GM19099 (cell line): ENCODE results near the gene CISD3.

Experiments used
- POLR2A ChIP-seq: IDR thresholded peaks from 3 replicates; pipeline ENCODE4 v1.6.1; 2011; ENCODE audit warnings: low read depth; ENCODE audit not compliant: insufficient read length; ENCODE audit errors: extremely low read depth

CISD3 gene

DNA sequence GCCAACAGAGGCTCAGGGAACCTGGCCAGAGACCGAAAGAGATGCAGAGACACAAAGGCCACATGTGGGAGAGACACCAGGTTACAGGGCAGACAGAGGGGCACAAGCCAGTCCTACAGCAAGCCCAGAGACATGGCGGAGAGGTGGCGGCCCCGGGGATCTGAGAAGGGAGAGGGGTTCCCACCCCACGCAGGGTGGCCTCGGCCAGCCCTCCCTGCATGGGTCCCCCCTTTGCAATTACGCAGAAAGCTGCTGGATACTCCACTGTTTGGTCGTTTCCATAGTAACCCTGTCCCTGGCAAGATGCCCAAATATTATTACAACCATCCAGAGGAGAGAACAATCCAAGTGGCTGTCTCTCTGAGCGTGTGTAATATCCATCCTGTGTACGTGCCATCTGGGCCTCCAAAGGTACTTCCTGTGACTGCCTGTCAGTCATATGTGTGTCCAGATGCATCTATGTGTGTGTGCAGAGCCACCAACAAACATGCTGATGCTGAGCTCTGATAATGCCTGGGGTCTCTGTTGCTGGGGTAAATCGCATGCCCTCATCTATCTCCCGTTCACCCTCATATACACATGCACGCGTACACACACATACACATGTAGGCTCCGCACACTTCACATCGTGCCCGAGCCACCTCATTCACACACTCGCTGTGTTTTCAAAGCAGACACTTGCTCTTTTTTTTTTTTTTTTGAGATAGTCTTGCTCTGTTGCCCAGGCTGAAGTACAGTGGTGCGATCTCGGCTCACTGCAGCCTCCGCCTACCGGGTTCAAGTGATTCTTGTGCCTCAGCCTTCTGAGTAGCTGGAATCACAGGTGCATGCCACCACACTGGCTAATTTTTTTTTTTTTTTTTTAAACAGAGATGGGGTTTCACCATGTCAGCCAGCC is 12.5 kb downstream of the CISD3 start:
- no peak for TF ChIP-seq POLR2A

DNA sequence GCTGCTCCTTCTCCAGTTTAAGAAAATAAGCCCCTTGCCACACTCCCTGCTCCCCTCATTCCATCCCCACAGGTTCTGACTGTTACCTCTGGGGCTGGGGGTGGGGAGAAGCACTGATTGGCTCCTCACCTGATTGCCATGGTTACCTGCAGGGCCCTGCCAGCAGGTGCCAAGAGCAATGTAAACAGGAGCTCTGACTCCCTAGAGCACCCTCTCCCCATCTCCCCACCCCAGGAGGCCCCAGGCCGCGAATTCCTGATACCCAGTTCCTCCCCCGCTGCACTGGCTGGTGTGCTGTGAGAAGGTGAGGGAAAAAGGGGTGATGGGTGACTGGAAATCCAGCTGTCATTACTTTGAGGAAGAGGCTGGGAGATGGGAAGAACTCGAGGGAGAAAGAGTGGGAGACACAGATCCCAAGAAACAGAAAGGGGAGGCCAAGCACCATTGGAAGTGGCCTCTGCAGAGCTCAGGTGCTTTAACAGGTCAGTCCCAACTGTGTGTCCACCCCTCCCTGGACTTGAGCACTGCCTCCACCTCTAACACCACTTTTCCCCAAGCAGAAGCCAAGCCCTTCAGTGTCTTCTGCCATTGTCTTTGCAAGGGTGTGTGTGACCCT is 13.5 kb downstream of the CISD3 start:
- no peak for TF ChIP-seq POLR2A

- no peak for TF ChIP-seq POLR2A
These were observed 15.4 kb downstream of the CISD3 start for GRCh38 chr17:38745545-38745944.

DNA sequence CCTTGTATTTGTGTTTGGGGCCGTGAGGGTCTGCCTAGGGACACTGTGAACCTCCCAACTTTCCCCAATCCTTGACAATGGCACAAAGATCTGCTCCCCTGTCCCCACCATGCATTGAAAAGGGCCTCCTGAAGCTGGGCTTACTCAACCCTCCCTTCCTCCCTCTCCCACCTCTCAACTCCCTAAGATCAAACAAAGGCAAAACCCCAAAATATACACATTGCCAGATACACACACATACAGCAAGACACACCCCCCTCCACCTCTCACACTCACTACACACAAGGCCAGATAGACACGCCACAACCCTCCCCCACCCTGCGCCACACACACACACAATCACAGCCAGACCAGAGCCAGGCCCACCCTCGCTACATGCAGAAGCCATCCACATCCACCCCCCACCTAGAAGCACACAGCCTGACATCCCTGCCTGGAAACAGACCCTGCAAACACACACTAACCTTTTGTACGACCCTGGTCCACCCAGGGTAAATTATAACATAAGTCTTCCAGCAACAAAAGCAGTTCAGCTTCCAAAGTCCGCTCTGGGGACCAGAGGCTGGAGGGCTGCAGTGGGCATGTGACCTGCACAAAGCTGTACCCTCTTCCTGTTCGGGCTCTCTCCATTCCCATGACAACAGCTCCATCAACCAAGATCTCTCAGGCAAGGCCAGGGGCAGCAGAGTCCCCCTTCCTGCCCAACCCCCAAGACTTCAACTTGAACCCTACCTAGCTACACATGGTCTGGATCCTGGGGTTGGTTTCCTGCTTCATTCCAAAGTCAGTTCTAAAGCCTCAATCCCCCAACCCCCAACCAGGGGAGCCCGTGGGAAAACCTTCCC is 16.1 kb downstream of the CISD3 start:
- no peak for TF ChIP-seq POLR2A

DNA sequence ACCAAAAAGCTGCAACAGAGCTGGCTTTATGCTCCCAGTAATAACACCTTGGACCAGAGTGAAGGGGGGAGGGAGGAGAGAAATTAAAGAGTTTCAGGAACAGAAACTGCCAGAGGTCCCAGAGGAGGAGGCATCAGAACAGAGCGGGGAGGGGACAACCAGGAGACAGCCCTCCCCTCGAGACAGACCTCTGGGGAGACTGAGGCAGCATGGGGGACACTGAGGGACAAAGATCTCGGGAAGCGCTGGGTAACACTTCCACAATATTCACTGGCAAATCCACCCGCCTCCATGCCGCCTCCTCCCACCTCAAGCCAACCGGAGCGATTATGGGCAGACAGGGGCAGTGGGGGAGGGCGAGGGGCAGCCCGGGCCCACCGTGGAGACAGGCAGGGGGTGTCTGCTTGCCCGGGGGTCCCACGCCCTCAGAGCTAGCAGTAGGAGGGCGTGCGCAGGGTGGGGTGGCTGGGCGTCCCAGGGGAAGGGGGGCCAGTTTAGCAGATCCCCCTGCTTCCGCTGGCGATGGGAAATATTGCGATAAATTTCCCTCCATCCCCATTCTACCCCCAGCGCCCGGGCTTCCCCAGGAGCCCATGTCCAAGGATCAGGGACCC is 16.8 kb downstream of the CISD3 start:
- TF ChIP-seq POLR2A, result no peak

- no peak for TF ChIP-seq POLR2A
These were observed 17.5 kb downstream of the CISD3 start for GRCh38 chr17:38747463-38748148.

GRCh38 chr17:38748149-38748891 is 18.2 kb downstream of the CISD3 start, which contains the start of gene PCGF2:
Gene PCGF2 (minus strand): TSS chr17:38748336. CDS start chr17:38740402, 7,934 bp downstream.
- TF ChIP-seq POLR2A, result peak; percentile 19

- no peak for TF ChIP-seq POLR2A
These were observed 18.7 kb downstream of the CISD3 start for GRCh38 chr17:38748892-38749222.

- peak; percentile 59 for TF ChIP-seq POLR2A
These were observed 19.3 kb downstream of the CISD3 start for GRCh38 chr17:38749223-38750043.

- no peak for TF ChIP-seq POLR2A
These were observed 19.8 kb downstream of the CISD3 start for GRCh38 chr17:38750044-38750311.

DNA sequence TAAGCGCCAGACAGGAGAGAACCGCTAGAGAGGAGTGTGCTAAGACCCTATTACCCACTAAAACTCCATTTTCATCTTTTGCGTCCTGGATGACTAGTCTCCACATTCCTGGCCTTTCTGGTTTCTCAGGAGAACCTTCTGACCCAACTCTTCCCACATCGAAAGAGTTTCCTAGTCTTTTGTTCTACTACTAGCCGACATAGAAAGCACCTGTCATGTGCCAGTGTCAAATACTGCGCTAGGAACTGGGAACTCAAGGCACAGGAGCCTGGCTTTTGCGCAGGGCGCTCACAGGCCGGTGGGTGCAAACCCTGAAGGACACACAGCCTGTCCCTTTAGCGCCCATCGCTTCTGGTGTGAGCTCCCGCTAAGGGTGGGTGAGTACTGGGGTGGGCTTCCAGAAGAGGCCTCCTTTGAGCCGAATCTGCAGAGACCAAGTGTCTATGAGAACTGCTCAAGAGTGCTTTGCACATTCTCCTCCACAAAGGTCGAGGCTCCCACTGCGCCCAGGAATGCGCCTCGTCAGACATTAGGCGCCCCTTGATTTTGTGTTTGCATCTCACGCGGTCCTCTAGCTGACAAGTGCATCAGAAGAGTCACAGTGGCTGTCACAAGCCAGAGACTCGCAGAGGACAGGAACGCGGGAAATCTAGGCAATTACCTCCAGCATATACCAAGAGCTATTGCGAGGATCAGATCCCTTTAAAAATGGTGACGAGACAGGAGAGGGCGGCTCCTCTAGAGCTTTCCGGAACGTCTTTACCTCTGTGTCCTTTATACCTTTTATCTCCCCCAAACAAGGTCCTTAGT is 20.4 kb downstream of the CISD3 start:
- TF ChIP-seq POLR2A, result no peak

DNA sequence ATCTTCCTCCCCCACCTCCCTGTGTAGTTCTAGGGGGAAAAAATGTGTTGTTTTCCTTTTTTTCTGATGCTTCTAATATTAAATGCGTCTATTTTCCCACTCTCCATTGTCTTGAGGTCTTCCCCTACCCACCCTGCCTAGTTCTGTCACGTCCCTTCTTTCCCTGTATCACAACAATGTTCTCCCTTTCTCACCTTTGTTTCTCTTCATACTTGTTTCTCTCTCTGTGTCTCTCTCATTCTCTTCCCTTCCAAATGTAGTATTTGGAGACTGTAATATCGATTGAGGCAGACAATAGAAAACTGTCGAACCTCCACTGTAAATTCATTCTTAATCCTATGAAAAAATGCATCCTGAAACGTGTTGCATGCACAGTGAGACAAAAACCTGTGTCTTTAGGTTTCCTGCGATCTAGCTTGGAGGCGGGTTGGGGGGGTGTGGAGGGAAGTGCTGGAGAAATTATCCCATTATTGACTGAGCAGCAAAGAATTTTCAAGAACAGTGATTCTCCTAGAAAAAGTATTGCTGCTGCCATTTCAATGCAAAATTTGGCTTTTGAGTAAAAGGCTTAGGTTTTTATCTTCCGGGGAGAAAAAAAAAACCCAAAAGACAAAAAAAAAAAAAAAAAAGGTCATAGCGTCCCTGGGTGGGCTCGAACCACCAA is 21.1 kb downstream of the CISD3 start:
- no peak for TF ChIP-seq POLR2A

- TF ChIP-seq POLR2A, result no peak
These were observed 21.7 kb downstream of the CISD3 start for GRCh38 chr17:38751808-38752307.
